Measurements from ENCODE around the gene PCP4L1.

- TF ChIP-seq CTCF (IDR thresholded peaks at IDR 0.05) (no peak), POLR2AphosphoS5 (IDR thresholded peaks at IDR 0.05) (no peak)
These were observed 32.2 kb downstream of the PCP4L1 start for GRCh38 chr1:161290779-161291178.
